ENCODE data around the gene PLEKHA5.

GRCh38 chr12:19222558-19222957, 93.0 kb downstream of the PLEKHA5 start:
- TF ChIP-seq, protein P1, sequence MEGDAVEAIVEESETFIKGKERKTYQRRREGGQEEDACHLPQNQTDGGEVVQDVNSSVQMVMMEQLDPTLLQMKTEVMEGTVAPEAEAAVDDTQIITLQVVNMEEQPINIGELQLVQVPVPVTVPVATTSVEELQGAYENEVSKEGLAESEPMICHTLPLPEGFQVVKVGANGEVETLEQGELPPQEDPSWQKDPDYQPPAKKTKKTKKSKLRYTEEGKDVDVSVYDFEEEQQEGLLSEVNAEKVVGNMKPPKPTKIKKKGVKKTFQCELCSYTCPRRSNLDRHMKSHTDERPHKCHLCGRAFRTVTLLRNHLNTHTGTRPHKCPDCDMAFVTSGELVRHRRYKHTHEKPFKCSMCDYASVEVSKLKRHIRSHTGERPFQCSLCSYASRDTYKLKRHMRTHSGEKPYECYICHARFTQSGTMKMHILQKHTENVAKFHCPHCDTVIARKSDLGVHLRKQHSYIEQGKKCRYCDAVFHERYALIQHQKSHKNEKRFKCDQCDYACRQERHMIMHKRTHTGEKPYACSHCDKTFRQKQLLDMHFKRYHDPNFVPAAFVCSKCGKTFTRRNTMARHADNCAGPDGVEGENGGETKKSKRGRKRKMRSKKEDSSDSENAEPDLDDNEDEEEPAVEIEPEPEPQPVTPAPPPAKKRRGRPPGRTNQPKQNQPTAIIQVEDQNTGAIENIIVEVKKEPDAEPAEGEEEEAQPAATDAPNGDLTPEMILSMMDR (IDR thresholded peaks at IDR 0.05), result no peak
- no peak for TF ChIP-seq POLR2A (IDR thresholded peaks at IDR 0.05)

All from lower leg skin (tissue), 3 donors.